HFFc6 (cell line): Measurements from ENCODE around the gene ISY1. TPM values are rescaled to one million over a fixed set of nuclear protein-coding genes. Genes with fewer than 3 reads are reported as not detected.
"Not testable (repeated sequence)": the region's sequence is repeated elsewhere in the genome, so short reads cannot be mapped to it uniquely, and the experiment has no call there.

ENCODE experiments used
- DNase-seq: peaks from one replicate; pipeline ENCODE4 v3.0.0-alpha.2; 2018
- H3K27ac Mint-ChIP-seq: 2 replicates; pipeline ENCODE4 v1.8.0; 2020; ENCODE audit warnings: mild to moderate bottlenecking, mixed read lengths
- H3K27me3 Mint-ChIP-seq: 2 replicates; pipeline ENCODE4 v1.8.0; 2021; ENCODE audit warnings: mild to moderate bottlenecking, moderate library complexity, mixed read lengths; ENCODE audit not compliant: insufficient read depth
- H3K36me3 Mint-ChIP-seq: 2 replicates; pipeline ENCODE4 v1.8.0; 2021; ENCODE audit warnings: low read depth, mixed read lengths
- H3K4me1 Mint-ChIP-seq: 2 replicates; pipeline ENCODE4 v1.8.0; 2020; ENCODE audit warnings: low read depth, mixed read lengths
- H3K4me3 Mint-ChIP-seq: 2 replicates; pipeline ENCODE4 v1.8.0; 2020; ENCODE audit warnings: mild to moderate bottlenecking, moderate library complexity, mixed read lengths
- H3K9me3 Mint-ChIP-seq: 2 replicates; pipeline ENCODE4 v1.8.0; 2020; ENCODE audit warnings: mild to moderate bottlenecking, mixed read lengths
- CTCF ChIP-seq: fragments of 200-600 bp; sonication (generic); IDR thresholded peaks from 2 replicates; pipeline ENCODE4 v1.5.0; 2021; ENCODE audit warnings: antibody characterized with exemption, mild to moderate bottlenecking
- total RNA-seq, 6 experiments: library from RNA; stranded (reverse); fragmentation: NEBNext Ultra II Directional; extraction: Animal tissue kit (Norgen Biotek cat#: 25700); gene quantifications; 2 replicates in 1 of 6; 3 replicates in 5 of 6; pipeline ENCODE4 v1.2.3, GENCODE V29; 2021

Gene ISY1
- total RNA-seq, 6 experiments from 2014 or later, result 34.6 to 50.6 (median 42.2) TPM

GRCh38 chr3:129197321-129197720 lies 36.5 kb upstream of the ISY1 start:
- no peak for TF ChIP-seq CTCF
- no peaks in the 10 kb centered on the region; the same call in 1 of the 2 replicates for H3K27me3 Mint-ChIP-seq
- H3K27ac Mint-ChIP-seq, result peak overlapping the region; percentile 98
- no peaks in the 10 kb centered on the region; the same call in 1 of the 2 replicates for H3K36me3 Mint-ChIP-seq
- H3K4me3 Mint-ChIP-seq, result peak overlapping the region; percentile 87; the same call in 1 of the 2 replicates
- no peaks in the 10 kb centered on the region for H3K9me3 Mint-ChIP-seq
- no peak for DNase-seq
- peaks cover 33% of the 10 kb centered on the region for H3K4me1 Mint-ChIP-seq

GRCh38 chr3:129196601-129197000 lies 35.7 kb upstream of the ISY1 start:
- Mint-ChIP-seq H3K36me3 (no peaks in the 10 kb centered on the region; the same call in 1 of the 2 replicates), H3K4me1 (peaks cover 33% of the 10 kb centered on the region), H3K27me3 (no peaks in the 10 kb centered on the region; the same call in 1 of the 2 replicates), H3K9me3 (no peaks in the 10 kb centered on the region), H3K4me3 (peak overlapping the region; percentile 87; the same call in 1 of the 2 replicates), H3K27ac (peak overlapping the region; percentile 98)
- DNase-seq, result no peak
- no peak for TF ChIP-seq CTCF

GRCh38 chr3:129195731-129196256 lies 34.9 kb upstream of the ISY1 start:
- TF ChIP-seq CTCF, result no peak
- Mint-ChIP-seq H3K36me3 (no peaks in the 10 kb centered on the region; the same call in 1 of the 2 replicates), H3K9me3 (no peaks in the 10 kb centered on the region), H3K4me3 (peak overlapping the region; percentile 87), H3K27me3 (no peaks in the 10 kb centered on the region; the same call in 1 of the 2 replicates), H3K4me1 (peaks cover 33% of the 10 kb centered on the region), H3K27ac (peak overlapping the region; percentile 98)
- DNase-seq, result peak; percentile 97

- not testable (repeated sequence) for H3K36me3 Mint-ChIP-seq, H3K27me3 Mint-ChIP-seq, H3K27ac Mint-ChIP-seq, H3K9me3 Mint-ChIP-seq, H3K4me3 Mint-ChIP-seq, DNase-seq, H3K4me1 Mint-ChIP-seq
Measured at GRCh38 chr3:129189793-129190192, 28.9 kb upstream of the ISY1 start.

GRCh38 chr3:129187857-129188256 lies 27.0 kb upstream of the ISY1 start:
- H3K4me1 Mint-ChIP-seq, result peaks cover 10% of the 10 kb centered on the region; the same call in 1 of the 2 replicates
- peak overlapping the region; percentile 49; the same call in 1 of the 2 replicates for H3K27ac Mint-ChIP-seq
- no peak for DNase-seq
- TF ChIP-seq CTCF, result no peak
- H3K9me3 Mint-ChIP-seq, result no peaks in the 10 kb centered on the region
- peaks cover 9% of the 10 kb centered on the region for H3K36me3 Mint-ChIP-seq
- no peak overlapping the region for H3K4me3 Mint-ChIP-seq
- no peaks in the 10 kb centered on the region; the same call in 1 of the 2 replicates for H3K27me3 Mint-ChIP-seq

GRCh38 chr3:129185783-129186182 lies 24.9 kb upstream of the ISY1 start:
- peaks cover 23% of the 10 kb centered on the region for H3K4me1 Mint-ChIP-seq
- no peak overlapping the region for H3K27ac Mint-ChIP-seq
- H3K4me3 Mint-ChIP-seq, result no peak overlapping the region
- no peaks in the 10 kb centered on the region for H3K9me3 Mint-ChIP-seq
- DNase-seq, result no peak
- H3K36me3 Mint-ChIP-seq, result peaks cover 26% of the 10 kb centered on the region
- no peak for TF ChIP-seq CTCF
- peaks cover 1% of the 10 kb centered on the region for H3K27me3 Mint-ChIP-seq

DNA sequence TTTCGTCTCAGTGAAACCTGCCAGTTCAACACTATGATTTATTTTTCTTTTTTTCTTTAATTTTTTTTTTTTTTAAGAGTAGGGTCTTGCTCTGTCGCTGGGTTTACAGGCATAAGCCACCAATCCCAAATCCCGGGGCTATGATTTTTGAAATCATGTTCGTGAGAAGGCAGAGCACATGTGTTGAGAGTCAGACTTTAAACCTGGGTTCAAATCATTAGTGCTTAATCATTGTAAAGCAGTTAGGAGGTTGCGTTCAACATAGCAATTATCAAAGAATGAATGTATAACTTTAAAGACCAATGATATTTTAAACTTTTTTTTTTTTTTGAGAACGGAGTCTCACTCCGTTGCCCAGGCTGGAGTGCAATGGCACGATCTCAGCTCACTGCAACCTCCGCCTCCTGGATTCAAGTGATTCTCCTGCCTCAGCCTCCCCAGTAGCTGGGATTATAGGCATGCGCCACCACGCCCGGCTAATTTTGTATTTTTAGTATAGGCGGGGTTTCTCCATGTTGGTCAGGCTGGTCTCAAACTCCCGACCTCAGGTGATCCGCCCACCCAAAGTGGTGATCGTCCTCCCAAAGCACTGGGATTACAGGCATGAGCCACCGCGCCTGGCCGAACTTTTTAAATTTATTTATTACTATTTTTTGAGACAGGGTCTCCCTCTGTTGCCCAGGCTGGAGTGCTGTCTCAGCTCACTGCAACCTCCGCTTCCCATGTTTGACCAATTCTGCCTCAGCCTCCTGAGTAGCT lies 24.1 kb upstream of the ISY1 start:
- peak overlapping the region; percentile 97 for H3K27ac Mint-ChIP-seq
- peak overlapping the region; percentile 98 for H3K4me3 Mint-ChIP-seq

More for the DNA sequence above, 24.1 kb upstream of the ISY1 start:
- DNase-seq, H3K27me3 Mint-ChIP-seq, H3K9me3 Mint-ChIP-seq: not testable (repeated sequence)
- H3K4me1 Mint-ChIP-seq, result peaks cover 32% of the 10 kb centered on the region
- H3K36me3 Mint-ChIP-seq, result peaks cover 32% of the 10 kb centered on the region
